Skeletal muscle satellite cell (primary cell): Measurements from ENCODE around the gene PRKCZ.

ENCODE experiments used
- H3K27me3 ChIP-seq: 2 replicates; pipeline ENCODE4 v1.7.0; 2013; ENCODE audit warnings: low read length; ENCODE audit not compliant: control insufficient read depth, insufficient read depth
- H3K36me3 ChIP-seq: 2 replicates; pipeline ENCODE4 v1.7.0; 2013; ENCODE audit warnings: mild to moderate bottlenecking, control low read depth, low read length; ENCODE audit not compliant: insufficient read depth
- H3K4me1 ChIP-seq: 2 replicates; pipeline ENCODE4 v1.7.0; 2013; ENCODE audit warnings: low read length; ENCODE audit not compliant: control insufficient read depth, insufficient read depth
- H3K4me2 ChIP-seq: 2 replicates; pipeline ENCODE4 v1.7.0; 2013; ENCODE audit warnings: mild to moderate bottlenecking, low read length
- H3K4me3 ChIP-seq: 2 replicates; pipeline ENCODE4 v1.7.0; 2013; ENCODE audit warnings: low read length
- H3K9ac ChIP-seq: 2 replicates; pipeline ENCODE4 v1.7.0; 2013; ENCODE audit warnings: mild to moderate bottlenecking, low read depth, low read length, moderate library complexity
- H3K9me3 ChIP-seq: replicated peaks from 2 replicates; pipeline ENCODE4 v1.7.0; 2013; ENCODE audit warnings: mild to moderate bottlenecking, control low read depth, low read length

The PRKCZ gene

DNA sequence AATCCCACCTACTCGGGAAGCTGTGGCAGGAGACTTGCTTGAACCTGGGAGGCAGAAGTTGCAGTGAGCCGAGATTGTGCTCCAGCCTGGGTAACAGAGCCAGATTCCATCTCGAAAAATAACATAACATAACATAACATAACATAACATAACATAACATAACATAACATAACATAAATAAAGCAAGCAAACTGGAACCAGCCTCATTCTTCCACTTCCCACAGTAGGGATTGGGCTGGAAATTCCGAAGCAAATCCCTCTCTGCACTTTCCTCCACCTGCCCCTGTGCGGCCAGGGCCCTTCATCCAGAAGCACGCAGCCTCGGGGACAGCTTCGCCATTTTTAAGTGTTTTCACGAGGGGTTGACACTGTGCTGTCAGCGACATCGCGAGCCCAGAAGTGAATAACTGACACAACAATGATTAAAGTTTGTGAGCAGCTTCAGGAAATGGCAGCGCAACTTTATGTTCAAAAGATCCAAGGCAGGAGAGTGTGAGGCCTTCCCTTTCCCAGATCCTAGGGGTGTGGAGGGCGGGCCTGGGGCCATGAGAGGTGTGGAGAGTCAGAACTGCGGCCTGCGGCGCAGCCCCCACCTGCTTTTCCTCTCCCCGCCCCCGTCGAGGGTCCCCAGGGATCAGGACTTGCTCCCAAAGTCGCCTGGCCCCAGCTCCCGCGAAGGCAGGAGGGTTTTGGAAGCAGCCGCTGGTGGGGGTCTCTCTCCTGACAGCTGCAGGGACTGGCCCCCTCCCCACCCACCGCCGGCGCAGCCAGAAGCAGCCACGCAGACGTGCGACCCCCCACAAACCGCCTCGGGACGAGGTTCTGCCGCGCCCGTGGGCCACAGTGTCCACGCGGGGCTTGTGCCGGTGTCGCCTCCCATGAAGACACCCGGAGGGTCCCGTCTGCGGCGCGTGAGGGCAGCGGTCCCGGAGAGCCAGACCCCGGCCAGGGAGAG, 31.7 kb upstream of the PRKCZ start:
- peaks cover 85% of the 10 kb centered on the region for H3K27me3 ChIP-seq
- H3K36me3 ChIP-seq = no peaks in the 10 kb centered on the region
- no peaks in the 10 kb centered on the region for H3K4me1 ChIP-seq
- no peaks in the 10 kb centered on the region for H3K9me3 ChIP-seq
- no peak overlapping the region for H3K4me2 ChIP-seq
- H3K4me3 ChIP-seq = no peak overlapping the region
- H3K9ac ChIP-seq = no peak overlapping the region

GRCh38 chr1:2019172-2019543, 31.1 kb upstream of the PRKCZ start, which contains the start of gene GABRD:
TSS of gene GABRD (plus strand) at chr1:2019345. CDS start at chr1:2019424, 79 bp downstream.
- no peak within 1 kb of the TSS for H3K4me2 ChIP-seq
- no peaks in the 10 kb centered on the region for H3K4me1 ChIP-seq
- no peak within 1 kb of the TSS for H3K4me3 ChIP-seq
- H3K9me3 ChIP-seq = no peaks in the 10 kb centered on the region
- H3K27me3 ChIP-seq = peaks cover 81% of the 10 kb centered on the region
- no peak within 1 kb of the TSS for H3K9ac ChIP-seq
- no peaks in the 10 kb centered on the region for H3K36me3 ChIP-seq

- no peaks in the 10 kb centered on the region for H3K4me1 ChIP-seq
- no peak overlapping the region for H3K4me2 ChIP-seq
- peaks cover 76% of the 10 kb centered on the region for H3K27me3 ChIP-seq
- no peaks in the 10 kb centered on the region for H3K9me3 ChIP-seq
- H3K9ac ChIP-seq = no peak overlapping the region
- no peaks in the 10 kb centered on the region for H3K36me3 ChIP-seq
- H3K4me3 ChIP-seq = no peak overlapping the region
These were observed 30.5 kb upstream of the PRKCZ start for GRCh38 chr1:2019571-2020309.

- Histone ChIP-seq H3K9ac (no peak overlapping the region), H3K27me3 (peaks cover 74% of the 10 kb centered on the region), H3K36me3 (no peaks in the 10 kb centered on the region), H3K4me2 (no peak overlapping the region), H3K9me3 (no peaks in the 10 kb centered on the region), H3K4me3 (no peak overlapping the region), H3K4me1 (no peaks in the 10 kb centered on the region)
These were observed 29.9 kb upstream of the PRKCZ start for GRCh38 chr1:2020310-2020655.

DNA sequence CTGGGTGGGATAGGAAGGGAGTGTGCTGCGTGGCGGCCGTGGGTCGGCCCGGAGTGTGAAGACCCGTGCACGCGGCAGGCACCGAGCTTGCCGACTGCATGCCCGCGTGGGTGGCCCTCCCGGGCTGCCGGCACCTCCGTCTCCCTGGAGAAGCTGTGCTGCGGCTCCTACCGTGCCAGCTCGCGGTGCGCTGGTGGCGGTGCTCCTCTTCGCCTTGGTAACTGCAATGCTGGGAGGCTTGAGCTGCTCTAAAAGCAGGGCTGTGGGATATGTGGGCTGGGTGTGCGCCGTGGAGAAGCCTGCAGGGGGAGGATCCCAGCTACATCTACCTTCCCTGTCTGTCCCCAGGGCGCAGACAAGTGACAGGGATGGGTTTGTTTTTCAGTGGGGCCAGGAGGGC, 28.7 kb upstream of the PRKCZ start:
- Histone ChIP-seq H3K9ac (no peak overlapping the region), H3K27me3 (peaks cover 74% of the 10 kb centered on the region), H3K4me2 (no peak overlapping the region), H3K4me3 (no peak overlapping the region), H3K9me3 (no peaks in the 10 kb centered on the region), H3K36me3 (no peaks in the 10 kb centered on the region), H3K4me1 (peaks cover 7% of the 10 kb centered on the region)

GRCh38 chr1:2022063-2022770, 28.0 kb upstream of the PRKCZ start:
- no peak overlapping the region for H3K9ac ChIP-seq
- H3K27me3 ChIP-seq = peaks cover 68% of the 10 kb centered on the region
- peaks cover 7% of the 10 kb centered on the region for H3K4me1 ChIP-seq
- H3K4me2 ChIP-seq = no peak overlapping the region
- no peaks in the 10 kb centered on the region for H3K9me3 ChIP-seq
- no peaks in the 10 kb centered on the region for H3K36me3 ChIP-seq
- no peak overlapping the region for H3K4me3 ChIP-seq

GRCh38 chr1:2023187-2023586, 27.0 kb upstream of the PRKCZ start:
- Histone ChIP-seq H3K4me2 (no peak overlapping the region), H3K4me3 (no peak overlapping the region), H3K9ac (no peak overlapping the region), H3K27me3 (peaks cover 58% of the 10 kb centered on the region), H3K4me1 (peaks cover 7% of the 10 kb centered on the region), H3K36me3 (no peaks in the 10 kb centered on the region), H3K9me3 (no peaks in the 10 kb centered on the region)

DNA sequence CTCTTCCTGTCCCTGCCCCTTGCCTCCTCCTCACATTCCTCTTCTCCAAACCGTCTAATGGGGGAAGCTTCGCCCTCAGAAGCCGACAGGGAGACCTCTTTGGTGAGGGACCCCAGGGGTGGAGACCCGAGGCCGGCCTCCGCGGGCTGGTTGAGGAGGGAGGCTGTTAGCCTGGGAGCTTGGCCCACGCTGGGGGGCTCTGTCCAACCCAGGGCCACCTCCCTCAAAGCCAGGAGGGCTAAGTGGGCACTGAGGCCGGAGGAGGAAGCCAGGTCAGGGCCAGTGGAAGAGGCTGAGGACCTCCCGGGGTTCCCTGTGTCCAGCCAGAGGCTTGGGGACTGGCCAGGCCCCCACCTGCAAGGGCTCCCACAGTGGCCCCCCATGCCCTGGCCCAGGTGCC, 25.8 kb upstream of the PRKCZ start:
- Histone ChIP-seq H3K27me3 (peaks cover 51% of the 10 kb centered on the region), H3K36me3 (no peaks in the 10 kb centered on the region), H3K4me2 (no peak overlapping the region), H3K9ac (no peak overlapping the region), H3K4me1 (peaks cover 7% of the 10 kb centered on the region), H3K9me3 (no peaks in the 10 kb centered on the region), H3K4me3 (no peak overlapping the region)

- H3K36me3 ChIP-seq = no peaks in the 10 kb centered on the region
- H3K9me3 ChIP-seq = no peaks in the 10 kb centered on the region
- H3K4me1 ChIP-seq = peaks cover 7% of the 10 kb centered on the region
- no peak overlapping the region for H3K4me2 ChIP-seq
- no peak overlapping the region for H3K9ac ChIP-seq
- H3K27me3 ChIP-seq = peaks cover 48% of the 10 kb centered on the region
- no peak overlapping the region for H3K4me3 ChIP-seq
These were observed 25.3 kb upstream of the PRKCZ start for GRCh38 chr1:2024887-2025286.

- Histone ChIP-seq H3K4me2 (peak overlapping the region; percentile 59), H3K36me3 (no peaks in the 10 kb centered on the region), H3K9me3 (no peaks in the 10 kb centered on the region), H3K27me3 (peaks cover 43% of the 10 kb centered on the region), H3K4me3 (peak overlapping the region; percentile 56), H3K4me1 (peaks cover 7% of the 10 kb centered on the region), H3K9ac (no peak overlapping the region)
These were observed 24.7 kb upstream of the PRKCZ start for GRCh38 chr1:2025491-2025981.

- Histone ChIP-seq H3K9ac (no peak overlapping the region), H3K27me3 (peaks cover 37% of the 10 kb centered on the region)
These were observed 22.1 kb upstream of the PRKCZ start for GRCh38 chr1:2027961-2028583.

More at GRCh38 chr1:2027961-2028583, 22.1 kb upstream of the PRKCZ start:
- Histone ChIP-seq H3K9me3 (no peaks in the 10 kb centered on the region), H3K4me2 (no peak overlapping the region), H3K4me1 (peaks cover 7% of the 10 kb centered on the region), H3K36me3 (no peaks in the 10 kb centered on the region), H3K4me3 (no peak overlapping the region)
